Measurements from ENCODE around the gene GXYLT2. TPM values are rescaled to one million over a fixed set of nuclear protein-coding genes. Genes with fewer than 3 reads are reported as not detected.

GXYLT2 gene
- polyA plus RNA-seq, 3 donors, result 11.1 to 14.7 (median 13.2) TPM

DNA sequence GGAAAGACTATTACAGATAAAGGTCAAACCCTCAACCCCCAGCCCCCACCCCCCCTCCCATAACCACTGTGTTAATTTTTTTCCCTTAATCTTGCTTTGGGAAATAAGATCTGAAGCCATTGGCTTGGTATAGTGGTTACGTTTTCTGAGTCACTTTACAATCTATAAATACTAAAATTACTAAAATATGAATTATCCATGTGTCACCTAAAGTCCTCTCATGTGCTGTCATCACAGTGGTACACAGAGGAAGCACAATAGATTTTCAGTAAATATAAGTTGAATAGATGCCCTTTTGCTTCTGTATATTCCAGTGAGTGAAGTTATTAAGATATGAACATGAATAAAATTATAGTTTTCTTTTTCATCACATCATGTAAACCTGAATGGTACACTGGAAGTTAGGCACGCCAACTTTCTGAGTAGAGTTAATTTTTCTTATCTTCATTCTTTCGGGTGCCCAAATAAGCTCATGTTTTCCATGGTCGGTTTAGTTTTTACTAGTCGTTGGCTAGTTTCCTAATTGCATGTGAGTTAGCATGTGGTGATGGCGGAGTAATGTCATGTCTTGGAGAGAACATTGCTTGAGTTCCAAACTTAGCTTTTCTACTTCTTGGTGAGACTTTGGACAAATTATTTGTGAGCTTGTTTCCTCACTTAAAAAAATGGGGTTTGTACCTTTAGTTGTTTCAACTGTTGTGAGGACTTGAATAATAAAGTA lies 120.3 kb downstream of the GXYLT2 start:
- DNase-seq (ENCODE audit: low read depth in 3 of 3, low spot score in 2 of 3), result no peak

- no peak for DNase-seq (ENCODE audit: low read depth in 3 of 3, low spot score in 2 of 3)
Observed at GRCh38 chr3:73009008-73009407, 121.2 kb downstream of the GXYLT2 start.

DNA sequence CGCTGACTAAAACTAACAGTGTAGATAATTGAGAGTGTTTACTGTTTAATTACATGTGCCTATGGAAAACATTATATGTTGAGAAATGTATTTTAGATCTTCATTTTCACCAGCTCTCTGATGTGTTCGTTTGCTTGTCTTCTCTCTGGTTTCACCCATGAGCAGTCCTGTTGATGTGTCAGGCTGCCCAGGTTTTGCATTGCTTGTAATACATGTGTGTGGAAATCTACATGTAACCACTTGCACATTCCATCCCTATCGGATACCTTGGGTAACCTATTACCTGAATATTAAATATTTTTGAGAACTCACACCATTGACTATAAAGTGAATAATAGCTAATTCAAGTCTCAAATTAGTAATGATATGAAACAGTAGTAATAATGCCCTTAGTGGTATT lies 121.9 kb downstream of the GXYLT2 start:
- no peak for DNase-seq (ENCODE audit: low read depth in 3 of 3, low spot score in 2 of 3)

DNA sequence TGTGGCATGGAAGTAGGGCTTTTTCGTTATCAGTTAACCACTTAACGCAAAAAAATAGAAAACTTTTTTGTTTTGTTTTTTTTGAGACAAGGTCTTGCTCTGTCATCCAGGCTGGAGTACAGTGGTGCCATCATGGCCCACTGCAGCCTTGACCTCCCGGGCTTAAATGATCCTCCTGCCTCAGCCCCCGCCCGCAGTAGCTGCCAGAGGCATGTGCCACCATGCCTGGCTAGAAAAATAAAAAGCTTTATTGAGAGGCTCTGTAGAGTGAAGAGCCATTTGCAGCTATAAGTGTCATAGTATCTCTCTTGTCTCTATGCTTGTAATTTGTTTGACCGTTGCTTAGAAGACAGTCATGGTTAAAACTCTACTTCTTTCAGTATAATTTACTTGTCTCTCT lies 122.3 kb downstream of the GXYLT2 start:
- no peak for DNase-seq (ENCODE audit: low read depth in 3 of 3, low spot score in 2 of 3)

- no peak for DNase-seq (ENCODE audit: low read depth in 3 of 3, low spot score in 2 of 3)
Observed at GRCh38 chr3:73018298-73018697, 130.5 kb downstream of the GXYLT2 start.

DNA sequence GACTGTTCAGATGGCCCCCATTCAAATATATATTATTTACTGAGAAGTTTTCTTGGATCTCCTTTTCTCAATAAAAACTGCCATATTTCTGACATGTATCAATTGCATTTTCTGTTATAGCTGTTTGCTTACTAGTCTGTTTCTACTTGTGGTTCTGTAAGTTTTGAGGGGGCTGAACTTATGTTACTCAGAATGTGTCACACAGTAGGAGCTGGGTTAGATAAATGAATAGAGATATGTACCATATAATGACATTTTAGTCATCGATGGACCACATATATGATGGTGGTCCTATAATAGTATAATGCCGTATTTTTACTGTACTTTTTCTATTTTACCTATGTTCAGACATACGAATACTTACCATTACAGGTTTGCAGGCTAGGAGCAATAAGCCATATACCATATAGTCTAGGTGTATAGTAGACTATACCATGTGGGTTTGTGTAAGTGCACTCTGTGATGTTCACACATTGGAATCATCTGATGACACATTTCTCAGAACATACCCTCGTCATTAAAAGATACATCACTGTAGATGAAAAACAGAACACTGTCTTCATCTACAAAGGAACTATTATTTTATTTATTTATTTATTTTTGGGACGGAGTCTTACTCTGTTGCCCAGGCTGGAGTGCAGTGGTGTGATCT lies 131.1 kb downstream of the GXYLT2 start:
- no peak for DNase-seq (ENCODE audit: low read depth in 3 of 3, low spot score in 2 of 3)

- no peak for DNase-seq (ENCODE audit: low read depth in 3 of 3, low spot score in 2 of 3)
Observed at GRCh38 chr3:73021301-73021835, 133.5 kb downstream of the GXYLT2 start.

GRCh38 chr3:73024836-73025235 lies 137.0 kb downstream of the GXYLT2 start:
- no peak for DNase-seq (ENCODE audit: low read depth in 3 of 3, low spot score in 2 of 3)

DNA sequence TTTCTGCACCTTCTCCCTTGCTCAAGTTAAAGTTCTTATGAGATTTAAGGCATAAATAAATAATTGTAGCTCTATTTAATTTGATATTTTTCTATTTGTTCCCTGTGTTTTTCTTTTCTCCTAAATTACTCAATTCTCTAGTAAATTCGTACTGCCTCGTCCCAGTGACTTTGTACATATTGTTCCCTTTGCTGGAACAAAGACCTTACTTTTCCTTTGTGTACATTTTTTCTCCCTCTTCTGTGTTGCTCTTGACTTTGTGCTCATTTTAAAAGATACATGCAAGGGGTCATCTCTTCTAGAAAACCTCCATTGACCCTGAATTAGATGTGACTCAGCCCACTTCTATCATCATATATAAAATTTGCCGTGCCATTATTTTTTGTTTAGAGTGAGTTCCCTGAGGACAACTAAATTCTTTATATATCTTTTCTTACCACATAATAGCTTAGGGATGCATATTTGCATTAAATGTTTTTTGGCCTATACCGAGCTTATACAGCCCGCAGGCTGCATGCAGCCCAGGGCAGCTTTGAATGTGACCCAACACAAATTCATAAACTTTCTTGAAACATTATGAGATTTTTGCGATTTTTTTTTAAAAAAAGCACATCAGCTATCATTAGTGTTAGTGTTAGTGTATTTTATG lies 138.4 kb downstream of the GXYLT2 start:
- DNase-seq (ENCODE audit: low read depth in 3 of 3, low spot score in 2 of 3), result no peak

Other genes starting within 250 kb of the GXYLT2 start
- 10 to 100 TPM; 24.3 to 26.9 (median 25.3) TPM for gene SHQ1, start 39.6 kb upstream of the GXYLT2 start, polyA plus RNA-seq (ENCODE audit: insufficient read length in 3 of 3)
- gene PPP4R2, start 108.8 kb downstream of the GXYLT2 start, polyA plus RNA-seq (ENCODE audit: insufficient read length in 3 of 3), result 100 to 1,000 TPM in 2 of 3 donors, 10 to 100 TPM in 1; 98.5 to 107 (median 105) TPM
- gene EBLN2, start 173.6 kb downstream of the GXYLT2 start, polyA plus RNA-seq (ENCODE audit: insufficient read length in 3 of 3), result 1 to 10 TPM; 2.7 to 2.8 (median 2.7) TPM

All from right renal cortex interstitium (tissue), 3 donors.